DND-41 (cell line): ENCODE data around the gene VPS11.

Experiments used
- ATAC-seq: fragments of 200-7000 bp; cut with Tn5 transposase; 3 replicates; pipeline ENCODE4 v1.9.1; 2021; ENCODE audit warnings: low read depth; ENCODE audit not compliant: insufficient read depth
- DNase-seq: peaks from one replicate; pipeline ENCODE4 v3.0.0-alpha.2; 2020
- H2AFZ ChIP-seq: 2 replicates; pipeline ENCODE4 v1.6.0; 2012; ENCODE audit warnings: low read depth, low read length
- H3K27ac ChIP-seq: 2 replicates; pipeline ENCODE4 v1.5.1; 2012; ENCODE audit warnings: low read length, inconsistent platforms
- H3K27me3 ChIP-seq: fragments of 200-600 bp; sonication (generic); 2 replicates; pipeline ENCODE4 v1.6.0; 2012; ENCODE audit warnings: low read length, mild to moderate bottlenecking, inconsistent platforms; ENCODE audit not compliant: insufficient read depth, poor library complexity
- H3K36me3 ChIP-seq: 2 replicates; pipeline ENCODE4 v1.5.1; 2012; ENCODE audit warnings: low read length, inconsistent platforms; ENCODE audit not compliant: insufficient read depth
- H3K4me1 ChIP-seq: 2 replicates; pipeline ENCODE4 v1.5.1; 2012; ENCODE audit warnings: mild to moderate bottlenecking, low read length; ENCODE audit not compliant: insufficient read depth
- H3K4me2 ChIP-seq: 2 replicates; pipeline ENCODE4 v1.6.0; 2012; ENCODE audit warnings: mild to moderate bottlenecking, moderate library complexity, low read length, inconsistent platforms; ENCODE audit not compliant: insufficient read depth
- H3K4me3 ChIP-seq, 2 experiments: fragments of 200-600 bp in 1 of 2; shearing (Covaris generic) in 1 of 2; 2 replicates each; pipeline ENCODE4 v1.5.1; 2012 to 2016; ENCODE audit warnings: inconsistent platforms in 2 of 2, low read length in 2 of 2, mild to moderate bottlenecking in 2 of 2, low read depth in 1 of 2, moderate library complexity in 1 of 2
- H3K79me2 ChIP-seq: 2 replicates; pipeline ENCODE4 v1.6.0; 2012; ENCODE audit warnings: low read length, inconsistent platforms; ENCODE audit not compliant: insufficient read depth
- H3K9ac ChIP-seq: 2 replicates; pipeline ENCODE4 v1.6.0; 2012; ENCODE audit warnings: low read depth, mild to moderate bottlenecking, inconsistent platforms, low read length, moderate library complexity
- H3K9me3 ChIP-seq: 2 replicates; pipeline ENCODE4 v1.5.1; 2012; ENCODE audit warnings: low read length, moderate library complexity, mild to moderate bottlenecking, inconsistent platforms; ENCODE audit not compliant: insufficient read depth, severe bottlenecking
- H4K20me1 ChIP-seq: 2 replicates; pipeline ENCODE4 v1.6.0; 2012; ENCODE audit warnings: low read length; ENCODE audit not compliant: insufficient read depth
- CTCF ChIP-seq: IDR thresholded peaks from 2 replicates; pipeline ENCODE4 v1.5.1; 2012; ENCODE audit warnings: borderline replicate concordance, low read length, moderate library complexity, mild to moderate bottlenecking; ENCODE audit not compliant: poor library complexity, severe bottlenecking; ENCODE audit errors: extremely low read depth
- EZH2 ChIP-seq: IDR thresholded peaks from 3 replicates; pipeline ENCODE4 v1.6.1; 2012; ENCODE audit warnings: borderline replicate concordance, low read depth, mild to moderate bottlenecking, moderate library complexity, low read length, inconsistent platforms; ENCODE audit not compliant: severe bottlenecking

VPS11 gene

GRCh38 chr11:119025099-119025473 lies 42.5 kb upstream of the VPS11 start:
- Histone ChIP-seq H3K4me2 (no peak overlapping the region), H3K9me3 (no peaks in the 10 kb centered on the region), H3K27ac (no peak overlapping the region), H3K9ac (no peak overlapping the region), H3K27me3 (no peaks in the 10 kb centered on the region), H3K4me1 (peaks cover 9% of the 10 kb centered on the region), H4K20me1 (peaks cover 1% of the 10 kb centered on the region; the same call in 1 of the 2 replicates), H3K36me3 (peaks cover 47% of the 10 kb centered on the region), H3K4me3 (no peak overlapping the region), H3K79me2 (peaks cover 18% of the 10 kb centered on the region), H2AFZ (no peak overlapping the region)
- ATAC-seq = no peak
- TF ChIP-seq EZH2 = no peak
- TF ChIP-seq CTCF = no peak
- DNase-seq = no peak

GRCh38 chr11:119025541-119025940 lies 42.1 kb upstream of the VPS11 start:
- no peaks in the 10 kb centered on the region for H3K9me3 ChIP-seq
- TF ChIP-seq EZH2 (no peak), CTCF (no peak)
- H2AFZ ChIP-seq = no peak overlapping the region
- peaks cover 9% of the 10 kb centered on the region for H3K4me1 ChIP-seq
- no peak overlapping the region for H3K4me3 ChIP-seq
- no peaks in the 10 kb centered on the region for H3K27me3 ChIP-seq
- no peak overlapping the region for H3K4me2 ChIP-seq
- H3K36me3 ChIP-seq = peaks cover 44% of the 10 kb centered on the region
- H3K9ac ChIP-seq = no peak overlapping the region
- H4K20me1 ChIP-seq = no peaks in the 10 kb centered on the region
- DNase-seq = no peak
- H3K79me2 ChIP-seq = peaks cover 13% of the 10 kb centered on the region
- no peak overlapping the region for H3K27ac ChIP-seq
- no peak for ATAC-seq

DNA sequence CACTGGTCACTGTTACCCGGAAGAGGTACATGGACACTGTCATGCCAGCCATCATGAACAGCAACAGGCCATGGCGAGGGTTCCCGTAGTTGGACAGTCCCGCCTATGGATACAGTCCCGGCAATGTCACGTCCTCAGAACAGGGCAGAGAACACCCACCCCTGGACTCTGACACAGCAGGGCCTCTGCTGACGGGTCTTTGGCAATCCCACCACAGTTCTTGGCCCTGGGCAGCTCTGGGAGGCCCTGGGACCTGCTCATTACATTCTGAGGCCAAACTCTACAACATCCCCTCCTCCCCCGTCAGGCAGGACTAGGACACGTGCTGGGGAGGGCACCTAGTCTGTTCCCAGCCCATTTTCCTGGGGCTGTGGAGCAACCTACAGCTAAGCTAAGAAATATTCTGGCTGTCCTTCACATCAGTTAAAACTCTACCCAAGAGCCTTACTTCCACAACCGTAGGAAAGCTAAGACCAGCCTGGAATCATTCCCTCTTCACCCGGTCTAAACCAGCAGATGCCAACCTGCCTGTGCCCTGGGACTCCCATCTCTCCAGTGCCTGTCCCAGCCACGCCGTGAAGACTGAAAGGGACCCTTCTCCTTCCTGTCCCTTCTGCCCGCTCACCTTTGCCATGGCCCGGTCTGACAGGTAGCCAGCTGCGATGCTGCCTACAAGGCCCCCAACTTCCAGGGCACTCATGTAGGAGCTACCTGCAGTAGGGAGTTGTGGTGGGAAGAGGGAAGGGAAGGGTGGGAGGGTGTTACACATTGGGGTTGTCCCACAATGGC lies 41.4 kb upstream of the VPS11 start:
- Histone ChIP-seq H3K9ac (no peak overlapping the region), H3K4me3 (no peak overlapping the region), H3K36me3 (peaks cover 42% of the 10 kb centered on the region), H3K27ac (no peak overlapping the region), H2AFZ (no peak overlapping the region), H4K20me1 (no peaks in the 10 kb centered on the region), H3K27me3 (no peaks in the 10 kb centered on the region), H3K4me1 (peaks cover 13% of the 10 kb centered on the region), H3K79me2 (peaks cover 7% of the 10 kb centered on the region), H3K9me3 (no peaks in the 10 kb centered on the region), H3K4me2 (no peak overlapping the region)
- no peak for DNase-seq
- no peak for ATAC-seq
- no peak for TF ChIP-seq EZH2
- no peak for TF ChIP-seq CTCF
